DMS53 treated with DMSO at 0.1 percent for 48 hours (cell line): ENCODE measurements around the gene SLC47A2.
A peak's percentile ranks its signal among the peaks of the same experiment; 100 is the strongest.

Experiments
- DNase-seq: peaks from one replicate; lab custom pipeline; 2025; ENCODE audit not compliant: unreplicated experiment; lab: John Stamatoyannopoulos, UW

Gene SLC47A2

GRCh38 chr17:19747829-19748806, 31.7 kb upstream of the SLC47A2 start, which contains the start of gene ALDH3A1:
TSS of gene ALDH3A1 (minus strand) at chr17:19748298. CDS start at chr17:19745129, 3,169 bp downstream.
- no peak for DNase-seq

- no peak for DNase-seq
These were observed 30.9 kb upstream of the SLC47A2 start for GRCh38 chr17:19747159-19747719.

- no peak for DNase-seq
These were observed 30.1 kb upstream of the SLC47A2 start for GRCh38 chr17:19746517-19746916.

- peak; percentile 48 for DNase-seq
These were observed 28.8 kb upstream of the SLC47A2 start for GRCh38 chr17:19744922-19745757.

GRCh38 chr17:19744492-19744891, 28.1 kb upstream of the SLC47A2 start:
- DNase-seq: no peak

GRCh38 chr17:19743101-19744100, 27.0 kb upstream of the SLC47A2 start:
- DNase-seq: no peak

- DNase-seq: no peak
These were observed 26.1 kb upstream of the SLC47A2 start for GRCh38 chr17:19742495-19742894.

GRCh38 chr17:19741832-19742457, 25.6 kb upstream of the SLC47A2 start:
- DNase-seq: no peak

GRCh38 chr17:19740933-19741332, 24.5 kb upstream of the SLC47A2 start:
- no peak for DNase-seq

- DNase-seq: no peak
These were observed 23.1 kb upstream of the SLC47A2 start for GRCh38 chr17:19739241-19740201.

GRCh38 chr17:19738757-19739156, 22.4 kb upstream of the SLC47A2 start:
- no peak for DNase-seq

GRCh38 chr17:19738073-19738449, 21.7 kb upstream of the SLC47A2 start:
- no peak for DNase-seq

GRCh38 chr17:19737305-19738072, 21.1 kb upstream of the SLC47A2 start:
- no peak for DNase-seq

GRCh38 chr17:19736071-19736470, 19.7 kb upstream of the SLC47A2 start:
- DNase-seq: no peak

- DNase-seq: peak; percentile 44
These were observed 17.7 kb upstream of the SLC47A2 start for GRCh38 chr17:19733953-19734526.

- DNase-seq: no peak
These were observed 15.2 kb upstream of the SLC47A2 start for GRCh38 chr17:19731626-19732025.

GRCh38 chr17:19730843-19731242, 14.5 kb upstream of the SLC47A2 start:
- no peak for DNase-seq
